Stimulated activated CD8-positive, alpha-beta memory T cell treated with anti-CD3 and anti-CD28 coated beads, Interleukin-7, amount 100 ng/mL, for 24 hours (primary cell): ENCODE measurements around the gene TBL1X.
"Not testable (repeated sequence)": the region's sequence is repeated elsewhere in the genome, so short reads cannot be mapped to it uniquely, and the experiment has no call there.

Source experiments
- DNase-seq: peaks from one replicate; pipeline ENCODE4 v3.0.0-alpha.2; 2020; ENCODE audit warnings: low read depth

The TBL1X gene

GRCh38 chrX:9459186-9459748, 5.6 kb upstream of the TBL1X start:
- DNase-seq, result no peak

GRCh38 chrX:9461087-9461486, 3.8 kb upstream of the TBL1X start:
- no peak for DNase-seq

DNA sequence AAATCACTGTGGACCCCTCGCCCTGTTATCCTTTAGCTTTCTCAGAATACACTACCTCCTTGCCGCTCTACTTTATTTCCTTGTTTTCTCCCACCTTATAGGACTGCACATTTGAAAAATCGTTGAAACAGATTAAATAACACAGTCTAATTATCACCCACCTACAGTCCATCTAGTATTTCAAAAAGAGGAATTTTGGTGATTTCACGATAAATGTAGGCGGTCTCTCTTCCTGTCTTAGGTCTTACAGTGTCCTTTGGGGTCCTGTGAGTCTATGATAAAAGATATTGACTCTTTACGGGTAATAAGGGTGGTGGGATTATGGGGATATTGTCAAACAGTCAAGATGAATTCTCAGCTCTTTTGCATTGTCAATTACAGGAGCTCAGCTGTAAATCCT, 2.4 kb upstream of the TBL1X start:
- no peak for DNase-seq

DNA sequence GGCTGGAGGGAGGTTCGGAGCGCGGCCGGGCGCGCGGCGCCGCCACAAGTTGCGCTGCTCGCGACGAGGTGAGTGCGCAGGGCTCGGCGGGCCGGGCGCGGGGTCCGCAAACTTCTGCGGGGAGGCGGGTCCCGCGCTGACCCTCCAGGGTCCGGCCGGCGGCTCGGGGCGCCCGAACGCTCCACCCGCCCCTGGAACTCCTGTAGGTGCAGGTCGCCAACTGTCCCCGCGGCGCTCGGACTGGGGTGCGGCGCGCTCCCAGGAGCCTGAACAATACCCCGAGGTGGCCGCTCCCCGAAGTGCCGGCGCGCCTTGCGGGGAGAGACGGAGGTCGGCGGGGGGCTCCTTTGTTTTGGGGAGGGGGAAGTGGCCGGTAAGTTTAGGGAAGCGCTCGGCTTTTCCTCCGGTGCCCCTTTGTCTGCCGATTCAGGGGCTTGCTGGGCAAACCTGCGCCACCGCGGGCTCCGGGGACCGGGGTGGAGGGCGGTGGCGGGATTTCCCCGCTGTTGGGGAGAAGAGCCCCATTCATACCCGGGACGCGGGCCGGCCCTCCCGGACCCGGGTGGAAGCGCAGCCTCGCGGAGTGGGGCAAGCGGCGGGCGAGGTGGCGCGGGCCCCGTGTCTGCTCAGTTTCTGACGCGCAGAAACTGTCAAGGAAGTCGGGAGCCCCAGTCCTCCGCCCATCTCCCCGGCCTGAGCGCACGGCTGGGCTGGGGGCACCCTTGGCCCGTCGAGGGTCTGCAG, 694 bp downstream of the TBL1X start:
- no peak for DNase-seq

- no peak for DNase-seq
Measured at GRCh38 chrX:9466124-9466495, 1.3 kb downstream of the TBL1X start.

GRCh38 chrX:9466736-9467135, 1.9 kb downstream of the TBL1X start:
- DNase-seq, result no peak

DNA sequence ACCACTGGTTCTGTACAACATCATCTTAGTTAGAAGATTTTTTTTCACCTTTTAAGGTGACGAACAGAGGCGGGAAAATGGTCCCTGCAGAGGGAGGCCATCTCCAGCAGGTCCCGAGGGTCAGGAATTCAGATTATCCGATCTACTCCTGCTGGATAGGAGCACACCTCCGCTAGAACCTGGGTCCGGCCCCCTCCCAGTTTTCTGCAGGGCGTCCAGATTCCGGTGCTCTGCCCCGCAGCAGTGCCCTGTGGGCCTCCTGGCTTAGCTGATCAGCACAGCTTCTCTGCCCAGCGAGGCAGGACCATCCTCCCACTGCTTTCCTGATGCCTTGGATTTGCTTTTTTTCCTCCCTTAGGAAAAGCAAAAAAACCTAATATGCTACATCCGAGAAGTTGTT, 2.3 kb downstream of the TBL1X start:
- no peak for DNase-seq

- no peak for DNase-seq
Measured at GRCh38 chrX:9467751-9468150, 2.9 kb downstream of the TBL1X start.

DNA sequence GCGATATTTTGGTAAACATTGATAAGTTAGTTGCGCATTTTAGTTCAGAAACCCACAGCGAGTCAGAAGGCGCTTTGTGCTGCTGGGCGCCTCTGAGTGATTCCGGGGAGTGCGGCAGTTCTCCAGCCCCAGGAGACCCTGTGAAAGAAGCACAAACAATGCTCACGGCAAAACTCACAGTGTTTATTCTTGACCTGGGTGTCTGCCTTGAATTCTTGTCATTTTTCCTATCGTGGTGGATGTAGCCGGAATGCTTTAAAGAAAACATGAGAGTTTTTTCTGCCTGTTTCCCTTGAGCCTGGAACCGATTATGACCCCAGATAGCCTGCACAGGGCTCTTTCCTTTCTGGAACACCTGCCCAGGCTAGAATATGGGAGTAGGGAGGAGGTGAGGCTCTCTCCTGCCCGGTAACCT, 6.7 kb downstream of the TBL1X start:
- no peak for DNase-seq

- no peak for DNase-seq
Measured at GRCh38 chrX:9473708-9474107, 8.8 kb downstream of the TBL1X start.

GRCh38 chrX:9475417-9475816, 10.6 kb downstream of the TBL1X start:
- not testable (repeated sequence) for DNase-seq

DNA sequence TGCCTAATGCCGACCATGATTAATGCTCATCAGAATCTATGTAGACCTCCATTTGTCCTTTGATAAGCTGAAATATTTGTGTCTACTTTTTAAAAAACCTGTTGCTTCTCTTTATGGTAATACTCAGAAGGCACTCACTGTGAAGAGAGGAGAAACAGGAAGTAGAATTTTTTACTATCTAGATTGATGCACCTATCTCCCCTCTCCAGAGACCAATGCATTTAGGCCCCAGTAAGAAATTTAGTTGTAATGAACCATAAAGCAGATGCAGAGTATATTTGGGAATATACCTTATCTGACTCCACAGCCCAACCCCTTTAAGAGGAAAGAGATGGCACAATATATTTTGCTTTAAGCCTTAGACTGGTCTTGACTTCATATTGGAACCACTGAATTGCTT, 11.1 kb downstream of the TBL1X start:
- DNase-seq, result no peak

DNA sequence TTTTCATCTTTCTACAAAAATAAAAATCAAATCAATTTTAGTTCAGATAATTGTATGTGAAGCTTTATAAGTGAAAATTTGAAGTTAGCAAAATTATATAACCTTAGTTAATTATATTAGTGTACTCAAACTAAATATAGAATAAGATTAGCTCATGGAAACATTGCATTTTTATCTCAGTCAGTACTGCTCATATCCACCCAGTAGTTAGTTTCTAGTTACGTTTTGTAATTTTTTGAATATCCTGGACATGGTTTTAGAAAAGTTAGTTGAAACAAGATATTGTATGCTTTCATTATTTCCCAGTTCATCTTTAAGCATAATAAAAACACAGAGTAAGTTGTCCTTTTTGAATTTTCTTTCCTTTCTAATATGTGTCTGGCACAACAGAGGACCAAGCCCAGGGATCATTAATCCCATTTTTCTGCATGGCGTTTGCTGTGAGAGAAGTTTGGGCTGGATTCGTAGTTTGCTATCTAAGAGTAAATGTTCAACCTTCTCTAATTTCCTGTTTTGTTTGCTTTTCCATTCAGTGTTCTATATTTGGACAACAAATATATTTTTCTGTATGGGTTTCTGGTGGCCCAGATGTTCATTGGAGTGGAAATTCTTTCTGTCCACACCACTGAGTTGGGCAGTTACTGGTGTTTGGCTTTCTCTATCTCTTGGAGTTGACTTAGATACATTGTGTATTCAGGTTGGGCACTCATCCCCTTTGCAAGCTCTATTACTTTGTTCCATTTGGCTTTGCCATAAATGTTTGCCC, 12.1 kb downstream of the TBL1X start:
- no peak for DNase-seq

DNA sequence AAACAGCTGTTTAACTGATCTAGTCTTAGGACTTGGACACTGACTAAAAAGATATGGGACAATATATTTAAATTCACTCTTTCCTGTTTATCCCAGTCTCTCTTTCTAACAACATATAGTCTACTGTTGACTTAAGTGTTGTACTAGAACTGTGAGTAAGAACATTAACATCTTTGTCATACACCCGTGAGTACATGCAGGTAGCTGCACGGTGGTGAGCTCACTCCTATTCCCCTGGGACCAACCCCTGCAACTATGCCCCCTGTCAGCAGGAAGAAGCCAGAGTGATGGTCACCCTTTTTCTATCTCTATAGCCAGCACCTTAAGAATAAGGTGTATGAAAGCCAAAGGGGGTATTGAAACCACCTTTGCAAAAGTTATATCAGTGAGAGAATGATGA, 17.6 kb downstream of the TBL1X start:
- DNase-seq, result no peak

- no peak for DNase-seq
Measured at GRCh38 chrX:9482837-9483236, 18.0 kb downstream of the TBL1X start.

DNA sequence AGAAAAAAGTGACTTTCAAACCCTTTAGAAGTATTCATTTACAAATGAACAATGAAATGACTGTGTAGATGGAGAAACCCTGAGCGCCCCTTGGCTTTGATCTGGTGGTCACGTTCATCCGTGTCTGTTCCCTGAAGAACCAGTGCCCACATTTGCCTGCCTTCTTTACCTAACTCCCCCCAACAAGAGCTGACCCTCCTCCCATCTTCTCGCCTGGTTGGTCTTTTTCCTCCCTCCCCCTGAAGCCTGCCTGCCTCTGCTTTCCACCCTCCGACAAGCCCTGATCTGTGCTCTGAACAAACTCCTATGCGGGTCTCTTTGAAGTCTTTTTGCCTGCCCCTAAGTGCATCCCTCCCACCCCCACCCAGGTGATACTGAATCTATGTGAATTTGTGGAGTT, 18.5 kb downstream of the TBL1X start:
- DNase-seq, result no peak

- no peak for DNase-seq
Measured at GRCh38 chrX:9486786-9487387, 22.0 kb downstream of the TBL1X start.

DNA sequence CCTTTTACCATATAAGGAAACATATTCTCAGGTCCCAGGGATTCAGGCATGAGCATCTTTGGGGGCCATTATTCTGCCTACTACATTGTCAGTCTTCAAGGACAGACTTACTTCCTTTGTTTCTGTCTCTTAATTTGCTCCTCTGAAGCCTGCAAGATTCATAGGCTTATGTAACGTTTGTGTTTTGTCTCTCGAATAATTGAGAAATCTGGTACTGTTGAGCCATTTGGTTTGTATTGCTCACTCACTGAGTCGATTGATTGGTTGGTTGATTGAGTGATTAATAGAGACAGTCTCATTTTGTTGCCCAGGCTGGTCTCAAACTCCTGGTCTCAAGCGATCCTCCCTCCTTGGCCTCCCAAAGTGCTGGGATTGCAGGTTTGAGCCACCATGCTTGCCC, 23.7 kb downstream of the TBL1X start:
- DNase-seq, result no peak

DNA sequence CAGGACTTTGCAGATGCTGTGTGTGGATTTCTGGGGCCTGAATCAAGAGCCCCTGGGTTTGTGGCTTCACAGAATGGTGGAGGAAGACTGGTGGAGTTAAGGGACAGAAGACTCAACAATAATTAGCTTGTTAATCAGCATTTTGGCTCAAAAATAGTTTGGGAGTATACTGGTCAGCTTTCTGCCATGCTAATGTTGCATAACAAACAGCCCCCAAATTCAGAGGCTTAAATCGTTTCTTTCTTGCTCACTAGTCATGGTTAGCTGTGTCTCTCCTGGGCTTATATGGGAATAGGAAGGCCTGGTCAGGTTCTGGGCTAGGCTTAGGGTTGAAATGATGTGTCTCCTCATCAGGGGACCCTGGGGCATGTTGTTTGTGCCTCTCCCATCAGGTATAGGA, 24.4 kb downstream of the TBL1X start:
- no peak for DNase-seq

- no peak for DNase-seq
Measured at GRCh38 chrX:9492901-9493300, 28.0 kb downstream of the TBL1X start.

GRCh38 chrX:9493936-9494335, 29.1 kb downstream of the TBL1X start:
- DNase-seq, result no peak

DNA sequence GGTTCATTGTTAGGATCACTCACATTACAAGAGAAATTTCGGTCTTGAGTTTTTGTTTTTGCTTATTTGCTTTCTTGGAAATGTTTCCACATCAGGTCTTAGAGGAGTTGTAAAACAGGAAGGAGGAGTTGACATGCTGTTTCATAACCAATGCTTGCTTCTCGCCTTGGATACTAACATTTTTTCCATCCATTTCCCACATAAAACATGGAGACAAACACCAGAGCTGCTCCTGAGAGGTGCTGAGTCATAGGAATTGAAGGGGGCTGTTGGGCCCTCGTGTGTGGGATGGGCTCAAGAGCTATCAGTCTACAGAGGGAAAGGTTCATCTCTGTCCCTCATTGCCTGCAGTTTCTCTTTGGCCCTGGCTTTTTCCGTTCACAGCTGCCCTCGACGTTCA, 29.9 kb downstream of the TBL1X start:
- no peak for DNase-seq

DNA sequence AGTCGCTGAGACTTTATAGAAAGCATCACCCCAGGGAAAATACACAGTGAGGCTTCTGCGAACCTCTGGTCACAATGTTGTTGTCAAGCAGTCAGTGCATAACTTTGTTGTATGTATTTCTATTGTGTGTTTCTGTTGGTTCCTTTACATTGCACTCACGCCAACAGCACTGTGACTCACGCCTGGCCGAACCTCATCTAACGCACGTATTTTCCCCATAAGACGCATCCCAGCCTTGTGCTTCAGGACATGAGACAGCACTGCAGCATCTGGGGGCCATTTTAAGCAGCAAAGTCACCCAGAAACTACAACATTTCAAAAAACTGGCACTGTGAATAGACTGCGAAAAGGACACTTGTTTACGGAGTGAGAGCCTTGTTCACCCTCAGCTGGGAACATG, 30.6 kb downstream of the TBL1X start:
- DNase-seq, result no peak
